SK-N-SH treated with all-trans-retinoic acid at 6 μM for 48 hours (cell line): Measurements from ENCODE around the gene PRM3.

Source experiments
- ATAC-seq: fragments of 200-7000 bp; cut with Tn5 transposase; 3 replicates; pipeline ENCODE4 v1.9.1; 2020; ENCODE audit warnings: mild to moderate bottlenecking, moderate library complexity
- ARNTL ChIP-seq: fragments of 450-650 bp; formaldehyde crosslinking; IDR thresholded peaks from 2 replicates; pipeline ENCODE4 v1.5.0; 2020; ENCODE audit warnings: low read depth, mild to moderate bottlenecking, moderate library complexity, borderline replicate concordance
- CREB5 ChIP-seq: fragments of 250-450 bp; sonication (Bioruptor Pico); IDR thresholded peaks from 2 replicates; pipeline ENCODE4 v1.5.1; 2020; ENCODE audit warnings: low read depth, mild to moderate bottlenecking, moderate library complexity
- CSDC2 ChIP-seq: fragments of 250-450 bp; sonication (Bioruptor Pico); IDR thresholded peaks from 2 replicates; pipeline ENCODE4 v1.5.0; 2020; ENCODE audit warnings: mild to moderate bottlenecking, moderate library complexity
- ESRRG ChIP-seq: fragments of 250-450 bp; sonication (Bioruptor Pico); IDR thresholded peaks from 2 replicates; pipeline ENCODE4 v1.6.1; 2021; ENCODE audit warnings: mild to moderate bottlenecking
- GLIS3 ChIP-seq: fragments of 250-450 bp; sonication (Bioruptor Pico); IDR thresholded peaks from 2 replicates; pipeline ENCODE4 v1.5.0; 2020; ENCODE audit warnings: mild to moderate bottlenecking, moderate library complexity
- ISL1 ChIP-seq: fragments of 250-450 bp; sonication (Bioruptor Pico); IDR thresholded peaks from 2 replicates; pipeline ENCODE4 v2.1.2; 2022; ENCODE audit warnings: mild to moderate bottlenecking, moderate library complexity
- OSR1 ChIP-seq: fragments of 250-450 bp; sonication (Bioruptor Pico); IDR thresholded peaks from 2 replicates; pipeline ENCODE4 v1.8.0; 2022; ENCODE audit warnings: moderate library complexity, mild to moderate bottlenecking, inconsistent platforms
- POU6F1 ChIP-seq: fragments of 250-450 bp; sonication (Bioruptor Pico); IDR thresholded peaks from 2 replicates; pipeline ENCODE4 v1.8.0; 2021; ENCODE audit warnings: low read depth, mild to moderate bottlenecking, moderate library complexity, borderline replicate concordance
- PPARA ChIP-seq: fragments of 250-450 bp; sonication (Bioruptor Pico); IDR thresholded peaks from 2 replicates; pipeline ENCODE4 v1.5.0; 2020; ENCODE audit warnings: mild to moderate bottlenecking, borderline replicate concordance
- SNAI2 ChIP-seq: fragments of 250-450 bp; sonication (Bioruptor Pico); IDR thresholded peaks from 2 replicates; pipeline ENCODE4 v1.5.0; 2020; ENCODE audit warnings: mild to moderate bottlenecking, moderate library complexity
- TCF4 ChIP-seq: fragments of 250-450 bp; sonication (Bioruptor Pico); IDR thresholded peaks from 2 replicates; pipeline ENCODE4 v1.8.0; 2021; ENCODE audit warnings: mild to moderate bottlenecking, moderate library complexity, borderline replicate concordance
- TOX ChIP-seq: fragments of 250-450 bp; sonication (Bioruptor Pico); IDR thresholded peaks from 2 replicates; pipeline ENCODE4 v1.8.0; 2021; ENCODE audit warnings: mild to moderate bottlenecking, moderate library complexity, borderline replicate concordance
- ZC3H10 ChIP-seq: fragments of 250-450 bp; sonication (Bioruptor Pico); IDR thresholded peaks from 2 replicates; pipeline ENCODE4 v1.5.1; 2021; ENCODE audit warnings: mild to moderate bottlenecking, moderate library complexity
- ZFP3 ChIP-seq: fragments of 250-450 bp; sonication (Bioruptor Pico); IDR thresholded peaks from 2 replicates; pipeline ENCODE4 v1.5.0; 2020; ENCODE audit warnings: mild to moderate bottlenecking, moderate library complexity
- ZFP30 ChIP-seq: fragments of 450-650 bp; formaldehyde crosslinking; IDR thresholded peaks from 2 replicates; pipeline ENCODE4 v1.5.0; 2022; ENCODE audit warnings: mild to moderate bottlenecking, moderate library complexity
- ZNF565 ChIP-seq: fragments of 450-650 bp; formaldehyde crosslinking; conservative IDR thresholded peaks from 2 replicates; pipeline ENCODE4 v1.5.0; 2020; ENCODE audit warnings: low read depth, mild to moderate bottlenecking, moderate library complexity
- ZNF70 ChIP-seq: fragments of 450-650 bp; formaldehyde crosslinking; IDR thresholded peaks from 2 replicates; pipeline ENCODE4 v1.5.0; 2020; ENCODE audit warnings: mild to moderate bottlenecking, moderate library complexity
- ZNF8 ChIP-seq: fragments of 450-650 bp; formaldehyde crosslinking; IDR thresholded peaks from 2 replicates; pipeline ENCODE4 v1.5.0; 2020; ENCODE audit warnings: mild to moderate bottlenecking, moderate library complexity
- TF ChIP-seq, protein P1 (sequence below): fragments of 250-450 bp; sonication (Bioruptor Pico); IDR thresholded peaks from 2 replicates; pipeline ENCODE4 v1.5.1; 2021; ENCODE audit warnings: mild to moderate bottlenecking, moderate library complexity
- TF ChIP-seq, protein P2 (sequence below): fragments of 250-450 bp; sonication (Bioruptor Pico); IDR thresholded peaks from 2 replicates; pipeline ENCODE4 v1.5.0; 2020; ENCODE audit warnings: mild to moderate bottlenecking, moderate library complexity

Gene PRM3

GRCh38 chr16:11239644-11240632, 33.5 kb downstream of the PRM3 start:
- ATAC-seq = no peak
- TF ChIP-seq ZFP30 (CRISPR knock-in tag) = no peak
- TF ChIP-seq OSR1 (CRISPR knock-in tag) = no peak
- TF ChIP-seq ARNTL (CRISPR knock-in tag) = no peak
- no peak for TF ChIP-seq ZNF70 (CRISPR knock-in tag)
- no peak for TF ChIP-seq PPARA (CRISPR knock-in tag)
- no peak for TF ChIP-seq ZFP3

GRCh38 chr16:11238272-11239202, 34.9 kb downstream of the PRM3 start:
- TF ChIP-seq TCF4 (CRISPR knock-in tag) (no peak), POU6F1 (CRISPR knock-in tag) (no peak), SNAI2 (CRISPR knock-in tag) (no peak), PPARA (CRISPR knock-in tag) (no peak), CSDC2 (no peak), ZNF565 (no peak), ARNTL (CRISPR knock-in tag) (no peak), ZNF70 (CRISPR knock-in tag) (no peak), GLIS3 (CRISPR knock-in tag) (no peak), ZC3H10 (no peak)
- TF ChIP-seq, protein P1, sequence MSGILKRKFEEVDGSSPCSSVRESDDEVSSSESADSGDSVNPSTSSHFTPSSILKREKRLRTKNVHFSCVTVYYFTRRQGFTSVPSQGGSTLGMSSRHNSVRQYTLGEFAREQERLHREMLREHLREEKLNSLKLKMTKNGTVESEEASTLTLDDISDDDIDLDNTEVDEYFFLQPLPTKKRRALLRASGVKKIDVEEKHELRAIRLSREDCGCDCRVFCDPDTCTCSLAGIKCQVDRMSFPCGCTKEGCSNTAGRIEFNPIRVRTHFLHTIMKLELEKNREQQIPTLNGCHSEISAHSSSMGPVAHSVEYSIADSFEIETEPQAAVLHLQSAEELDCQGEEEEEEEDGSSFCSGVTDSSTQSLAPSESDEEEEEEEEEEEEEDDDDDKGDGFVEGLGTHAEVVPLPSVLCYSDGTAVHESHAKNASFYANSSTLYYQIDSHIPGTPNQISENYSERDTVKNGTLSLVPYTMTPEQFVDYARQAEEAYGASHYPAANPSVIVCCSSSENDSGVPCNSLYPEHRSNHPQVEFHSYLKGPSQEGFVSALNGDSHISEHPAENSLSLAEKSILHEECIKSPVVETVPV (CRISPR knock-in tag) = no peak
- ATAC-seq = no peak

DNA sequence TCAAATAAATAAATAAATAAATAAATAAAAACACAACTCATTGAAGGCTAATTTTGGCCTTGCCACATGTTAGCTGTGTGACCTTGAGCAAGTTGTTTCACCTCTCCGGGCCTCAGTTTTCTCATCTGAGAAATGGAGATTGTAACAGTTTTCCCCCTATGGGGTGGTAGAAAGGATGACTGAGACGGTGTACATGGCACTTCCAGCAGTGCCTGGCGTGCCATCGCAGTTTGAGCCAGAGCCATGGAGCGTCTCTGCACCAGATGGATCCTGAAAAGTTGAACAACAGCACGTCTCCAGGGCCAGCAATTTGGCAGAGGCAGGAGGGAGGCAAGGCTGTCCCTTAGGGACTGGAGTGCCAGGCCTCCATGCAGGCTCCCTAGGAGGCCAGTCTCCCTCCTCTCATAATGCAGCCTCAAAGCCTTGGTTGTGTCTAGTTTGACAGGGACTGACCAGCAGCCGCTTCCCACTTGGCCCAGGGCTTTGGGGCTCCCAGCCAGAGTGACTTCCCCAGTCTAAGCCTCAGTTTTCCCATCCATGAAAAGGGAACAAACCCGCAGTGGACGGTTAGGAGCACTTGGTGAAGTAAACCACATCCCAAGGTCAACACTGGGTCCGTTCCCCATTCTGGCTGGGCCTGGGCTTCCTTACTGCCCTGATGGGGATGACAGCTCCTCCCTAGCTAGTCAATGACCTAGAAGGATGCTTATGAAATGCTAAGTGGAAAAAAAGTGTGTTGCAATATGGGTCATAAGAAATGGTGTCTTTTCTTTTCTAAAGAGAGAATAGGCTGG, 36.8 kb downstream of the PRM3 start:
- no peak for ATAC-seq
- TF ChIP-seq, protein P2, sequence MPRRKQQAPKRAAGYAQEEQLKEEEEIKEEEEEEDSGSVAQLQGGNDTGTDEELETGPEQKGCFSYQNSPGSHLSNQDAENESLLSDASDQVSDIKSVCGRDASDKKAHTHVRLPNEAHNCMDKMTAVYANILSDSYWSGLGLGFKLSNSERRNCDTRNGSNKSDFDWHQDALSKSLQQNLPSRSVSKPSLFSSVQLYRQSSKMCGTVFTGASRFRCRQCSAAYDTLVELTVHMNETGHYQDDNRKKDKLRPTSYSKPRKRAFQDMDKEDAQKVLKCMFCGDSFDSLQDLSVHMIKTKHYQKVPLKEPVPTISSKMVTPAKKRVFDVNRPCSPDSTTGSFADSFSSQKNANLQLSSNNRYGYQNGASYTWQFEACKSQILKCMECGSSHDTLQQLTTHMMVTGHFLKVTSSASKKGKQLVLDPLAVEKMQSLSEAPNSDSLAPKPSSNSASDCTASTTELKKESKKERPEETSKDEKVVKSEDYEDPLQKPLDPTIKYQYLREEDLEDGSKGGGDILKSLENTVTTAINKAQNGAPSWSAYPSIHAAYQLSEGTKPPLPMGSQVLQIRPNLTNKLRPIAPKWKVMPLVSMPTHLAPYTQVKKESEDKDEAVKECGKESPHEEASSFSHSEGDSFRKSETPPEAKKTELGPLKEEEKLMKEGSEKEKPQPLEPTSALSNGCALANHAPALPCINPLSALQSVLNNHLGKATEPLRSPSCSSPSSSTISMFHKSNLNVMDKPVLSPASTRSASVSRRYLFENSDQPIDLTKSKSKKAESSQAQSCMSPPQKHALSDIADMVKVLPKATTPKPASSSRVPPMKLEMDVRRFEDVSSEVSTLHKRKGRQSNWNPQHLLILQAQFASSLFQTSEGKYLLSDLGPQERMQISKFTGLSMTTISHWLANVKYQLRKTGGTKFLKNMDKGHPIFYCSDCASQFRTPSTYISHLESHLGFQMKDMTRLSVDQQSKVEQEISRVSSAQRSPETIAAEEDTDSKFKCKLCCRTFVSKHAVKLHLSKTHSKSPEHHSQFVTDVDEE (CRISPR knock-in tag) = no peak
- TF ChIP-seq TCF4 (CRISPR knock-in tag) = no peak

- ATAC-seq = no peak
- TF ChIP-seq CREB5 (CRISPR knock-in tag) = no peak
- TF ChIP-seq SNAI2 (CRISPR knock-in tag) = no peak
- TF ChIP-seq ZNF8 = no peak
- no peak for TF ChIP-seq ISL1 (CRISPR knock-in tag)
- TF ChIP-seq POU6F1 (CRISPR knock-in tag) = no peak
- TF ChIP-seq GLIS3 (CRISPR knock-in tag) = no peak
- TF ChIP-seq ESRRG (CRISPR knock-in tag) = no peak
- no peak for TF ChIP-seq TOX (CRISPR knock-in tag)
- TF ChIP-seq CSDC2 = no peak
- TF ChIP-seq ZFP30 (CRISPR knock-in tag) = no peak
- no peak for TF ChIP-seq OSR1 (CRISPR knock-in tag)
- no peak for TF ChIP-seq TCF4 (CRISPR knock-in tag)
- TF ChIP-seq, protein P2 (CRISPR knock-in tag) = no peak
Observed at GRCh38 chr16:11235703-11235991, 37.8 kb downstream of the PRM3 start.
